H1 (cell line): Measurements from ENCODE around the gene WDR27. TPM values are rescaled to one million over a fixed set of nuclear protein-coding genes. Genes with fewer than 3 reads are reported as not detected.
A peak's percentile ranks its signal among the peaks of the same experiment; 100 is the strongest.

ENCODE experiments used
- CTCF ChIA-PET: fragments of 300-600 bp; sonication (Branson Sonifier 250); formaldehyde crosslinking; loops from one replicate; lab custom pipeline; 2021; ENCODE audit not compliant: partially characterized antibody; lab: Charles Lee
- POLR2A ChIA-PET: fragments of 300-600 bp; sonication (Branson Sonifier 250); formaldehyde crosslinking; loops from one replicate; lab custom pipeline; 2021; ENCODE audit warnings: inconsistent platforms; ENCODE audit not compliant: partially characterized antibody; lab: Charles Lee
- DNase-seq, 2 experiments: peaks; one replicate each; pipeline versions ENCODE4 v3.0.0 to v3.0.0-alpha.2; 2010 to 2022; ENCODE audit warnings: low spot score in 2 of 2, low read depth in 1 of 2, mixed read lengths in 1 of 2
- FAIRE-seq: peaks from 2 replicates; lab custom pipeline; 2011; peaks lifted over from hg19 to GRCh38; lab: Jason Lieb, UNC
- H2AFZ ChIP-seq: 2 replicates; pipeline ENCODE4 v1.8.1; 2012; ENCODE audit warnings: low read length, inconsistent platforms
- H2AK5ac ChIP-seq: 2 replicates; pipeline ENCODE4 v1.6.1; 2013; ENCODE audit warnings: low read depth, low read length
- H2BK120ac ChIP-seq: replicated peaks from 2 replicates; pipeline ENCODE3; 2013; ENCODE audit warnings: low read depth, low read length, inconsistent platforms
- H2BK12ac ChIP-seq: 2 replicates; pipeline ENCODE4 v1.6.1; 2013; ENCODE audit warnings: low read depth, low read length
- H2BK15ac ChIP-seq: 2 replicates; pipeline ENCODE4 v1.6.1; 2013; ENCODE audit warnings: low read length
- H2BK20ac ChIP-seq: 2 replicates; pipeline ENCODE4 v1.6.1; 2013; ENCODE audit warnings: low read length
- H2BK5ac ChIP-seq: 2 replicates; pipeline ENCODE4 v1.6.1; 2013; ENCODE audit warnings: low read depth, low read length
- H3K14ac ChIP-seq: 2 replicates; pipeline ENCODE4 v1.6.1; 2013; ENCODE audit warnings: inconsistent platforms; ENCODE audit not compliant: insufficient read length
- H3K18ac ChIP-seq: 2 replicates; pipeline ENCODE4 v1.6.1; 2013; ENCODE audit warnings: low read length; ENCODE audit errors: extremely low read depth
- H3K23ac ChIP-seq: 2 replicates; pipeline ENCODE4 v1.6.1; 2013; ENCODE audit warnings: inconsistent platforms; ENCODE audit not compliant: insufficient read length
- H3K23me2 ChIP-seq: 2 replicates; pipeline ENCODE4 v1.6.1; 2013; ENCODE audit warnings: low read depth, low read length
- H3K27ac ChIP-seq: 2 replicates; pipeline ENCODE4 v1.6.1; 2011; ENCODE audit warnings: low read depth, low read length, inconsistent platforms
- H3K27me3 ChIP-seq, 4 experiments: replicated peaks in 1 of 4; 1 replicate in 1 of 4; 2 replicates in 3 of 4; pipeline versions ENCODE4 v1.6.1 to v1.8.1; 2011 to 2013; ENCODE audit warnings: low read length in 3 of 4, mild to moderate bottlenecking in 3 of 4, inconsistent platforms in 2 of 4, mixed read lengths in 2 of 4, moderate library complexity in 1 of 4; ENCODE audit not compliant: control insufficient read depth in 3 of 4, insufficient read depth in 3 of 4; ENCODE audit errors: extremely low read depth in 1 of 4
- H3K36me3 ChIP-seq, 4 experiments: 2 replicates each; pipeline versions ENCODE4 v1.6.1 to v1.8.1; 2011 to 2013; ENCODE audit warnings: mild to moderate bottlenecking in 4 of 4, low read length in 3 of 4, moderate library complexity in 2 of 4, control low read depth in 1 of 4, inconsistent platforms in 1 of 4; ENCODE audit not compliant: insufficient read depth in 4 of 4, control insufficient read depth in 2 of 4
- H3K4ac ChIP-seq: replicated peaks from 2 replicates; pipeline ENCODE3; 2013; ENCODE audit warnings: low read length, low read depth, mixed read lengths, inconsistent platforms; ENCODE audit not compliant: insufficient read length
- H3K4me1 ChIP-seq, 4 experiments: replicated peaks in 1 of 4; 1 replicate in 1 of 4; 2 replicates in 3 of 4; pipeline versions ENCODE4 v1.6.1 to v1.8.1; 2011 to 2013; ENCODE audit warnings: low read length in 3 of 4, inconsistent platforms in 2 of 4, mixed read lengths in 1 of 4; ENCODE audit not compliant: insufficient read depth in 4 of 4, control insufficient read depth in 3 of 4
- H3K4me2 ChIP-seq, 2 experiments: 2 replicates each; pipeline versions ENCODE4 v1.6.1 to v1.8.1; 2011 to 2013; ENCODE audit warnings: low read depth in 2 of 2, low read length in 2 of 2, control low read depth in 1 of 2, inconsistent platforms in 1 of 2, mild to moderate bottlenecking in 1 of 2; ENCODE audit not compliant: insufficient read depth in 1 of 2
- H3K4me3 ChIP-seq, 4 experiments: fragments of 200-600, 300-600 bp in 1 of 4; sonication (generic), shearing (Covaris generic), sonication (Bioruptor Twin) in 1 of 4; 2 replicates each; pipeline versions ENCODE4 v1.5.1 to v1.8.1; 2011 to 2016; ENCODE audit warnings: low read length in 4 of 4, low read depth in 3 of 4, control low read depth in 2 of 4, inconsistent platforms in 2 of 4, mild to moderate bottlenecking in 2 of 4, mixed read lengths in 1 of 4, moderate library complexity in 1 of 4; ENCODE audit not compliant: insufficient read depth in 2 of 4; ENCODE audit errors: extremely low read depth in 1 of 4
- H3K56ac ChIP-seq: replicated peaks from 2 replicates; pipeline ENCODE3; 2013; ENCODE audit warnings: low read depth, mild to moderate bottlenecking, mixed read lengths, low read length, inconsistent platforms; ENCODE audit not compliant: insufficient read length
- H3K79me1 ChIP-seq: 2 replicates; pipeline ENCODE4 v1.6.1; 2013; ENCODE audit warnings: low read depth, low read length, control low read depth
- H3K79me2 ChIP-seq, 2 experiments: 2 replicates each; pipeline versions ENCODE4 v1.6.1 to v1.8.1; 2012 to 2013; ENCODE audit warnings: low read length in 2 of 2, mild to moderate bottlenecking in 2 of 2, inconsistent platforms in 1 of 2; ENCODE audit not compliant: insufficient read depth in 2 of 2, control insufficient read depth in 1 of 2
- H3K9ac ChIP-seq, 4 experiments: replicated peaks in 1 of 4; 1 replicate in 1 of 4; 2 replicates in 3 of 4; pipeline versions ENCODE4 v1.6.1 to v1.8.1; 2011 to 2013; ENCODE audit warnings: low read depth in 3 of 4, low read length in 3 of 4, control low read depth in 2 of 4, mild to moderate bottlenecking in 2 of 4, moderate library complexity in 2 of 4, inconsistent platforms in 1 of 4; ENCODE audit errors: extremely low read depth in 1 of 4
- H3K9me3 ChIP-seq, 2 experiments: 2 replicates each; pipeline versions ENCODE4 v1.6.1 to v1.8.1; 2012 to 2013; ENCODE audit warnings: mild to moderate bottlenecking in 2 of 2, moderate library complexity in 2 of 2, control low read depth in 1 of 2, inconsistent platforms in 1 of 2, low read depth in 1 of 2, low read length in 1 of 2, mixed read lengths in 1 of 2; ENCODE audit not compliant: insufficient read depth in 2 of 2
- H4K20me1 ChIP-seq, 2 experiments: replicated peaks in 1 of 2; 2 replicates each; pipeline versions ENCODE3 to v1.8.1; 2011 to 2013; ENCODE audit warnings: inconsistent platforms in 2 of 2, low read length in 2 of 2, mild to moderate bottlenecking in 1 of 2; ENCODE audit not compliant: insufficient read depth in 2 of 2, control insufficient read depth in 1 of 2
- H4K5ac ChIP-seq: 2 replicates; pipeline ENCODE4 v1.6.1; 2013; ENCODE audit warnings: low read length, low read depth, mixed read lengths, inconsistent platforms; ENCODE audit not compliant: insufficient read length
- H4K8ac ChIP-seq: 2 replicates; pipeline ENCODE4 v1.8.0; 2013; ENCODE audit warnings: mild to moderate bottlenecking, moderate library complexity, low read length, inconsistent platforms; ENCODE audit not compliant: insufficient read depth; ENCODE audit errors: extremely low read depth
- H4K91ac ChIP-seq: replicated peaks from 2 replicates; pipeline ENCODE3; 2013; ENCODE audit warnings: low read length, mixed read lengths, inconsistent platforms; ENCODE audit not compliant: insufficient read length
- GABPA ChIP-seq: IDR thresholded peaks from 2 replicates; pipeline ENCODE4 v1.6.1; 2011; ENCODE audit warnings: mild to moderate bottlenecking, low read length, moderate library complexity, borderline replicate concordance; ENCODE audit not compliant: insufficient read depth
- GTF2F1 ChIP-seq: IDR thresholded peaks from 2 replicates; pipeline ENCODE4 v1.6.1; 2012; ENCODE audit warnings: low read depth, low read length, improper control_type of control experiment, borderline replicate concordance
- KDM5A ChIP-seq: fragments of 200-600 bp; IDR thresholded peaks from 2 replicates; pipeline ENCODE4 v1.7.1; 2012; ENCODE audit warnings: mild to moderate bottlenecking, low read length, inconsistent platforms, mixed read lengths
- POLR2AphosphoS5 ChIP-seq: IDR thresholded peaks from 2 replicates; pipeline ENCODE4 v1.6.1; 2011; ENCODE audit warnings: low read depth, low read length
- RNF2 ChIP-seq: fragments of 200-900, 300-1000 bp; sonication (generic); IDR thresholded peaks from 2 replicates; pipeline ENCODE4 v1.7.1; 2016; ENCODE audit warnings: borderline replicate concordance, low read depth, mild to moderate bottlenecking, antibody characterized with exemption, low read length; ENCODE audit not compliant: poor library complexity, severe bottlenecking; ENCODE audit errors: missing control alignments
- SIN3A ChIP-seq, 2 experiments: IDR thresholded peaks in 1 of 2; conservative IDR thresholded peaks in 1 of 2; 2 replicates each; pipeline ENCODE4 v1.6.1; 2011 to 2012; ENCODE audit warnings: low read length in 2 of 2, improper control_type of control experiment in 1 of 2, low read depth in 1 of 2, mild to moderate bottlenecking in 1 of 2
- TAF1 ChIP-seq: IDR thresholded peaks from 2 replicates; pipeline ENCODE4 v1.6.1; 2011; ENCODE audit warnings: mild to moderate bottlenecking, low read depth, low read length
- TCF12 ChIP-seq: IDR thresholded peaks from 2 replicates; pipeline ENCODE4 v1.6.1; 2011; ENCODE audit warnings: low read depth, mild to moderate bottlenecking, low read length
- WGBS, 2 experiments: shearing (Covaris generic) in 1 of 2; methylation state at CpG; one replicate each; pipeline versions ENCODE4 v1.1.6 to v1.1.7; 2013 to 2015; ENCODE audit warnings: low lambda C conversion rate in 2 of 2, mixed read lengths in 2 of 2, inconsistent platforms in 1 of 2, low coverage in 1 of 2, missing lambda C conversion rate in 1 of 2; ENCODE audit not compliant: insufficient replicate concordance in 2 of 2, insufficient coverage in 1 of 2, insufficient read length in 1 of 2; ENCODE audit errors: extremely low coverage in 1 of 2, missing lambda C conversion rate in 1 of 2; 5-methylcytosine and 5-hydroxymethylcytosine counted together
- polyA plus RNA-seq, 7 experiments: library from polyadenylated mRNA; depleted of rRNA in 3 of 7; stranded (reverse) in 5 of 7; unstranded in 2 of 7; fragments of >200 nt in 5 of 7; fragments of 200-250 nt in 2 of 7; gene quantifications; 1 replicate in 5 of 7; 2 replicates in 1 of 7; 4 replicates in 1 of 7; pipeline versions ENCODE4 v1.2.1 to v1.2.3, GENCODE V29; 2011 to 2013; ENCODE audit warnings: missing spikeins in 2 of 7, mixed read lengths in 2 of 7
- total RNA-seq: library from RNA; stranded (reverse); fragmentation: NEBNext Ultra II Directional; extraction: Animal tissue kit (Norgen Biotek cat#: 25700); gene quantifications from 2 replicates; pipeline ENCODE4 v1.2.1, GENCODE V29; 2021
- TF ChIP-seq, protein P1 (sequence below): IDR thresholded peaks from 2 replicates; pipeline ENCODE4 v1.6.1; 2012; ENCODE audit warnings: inconsistent platforms

WDR27 gene
- total and polyA plus RNA-seq, 2 of the 8 experiments (the other 6 are each of a cell fraction or from before 2014, with no cell fraction given): 53.6 to 68.6 TPM

DNA sequence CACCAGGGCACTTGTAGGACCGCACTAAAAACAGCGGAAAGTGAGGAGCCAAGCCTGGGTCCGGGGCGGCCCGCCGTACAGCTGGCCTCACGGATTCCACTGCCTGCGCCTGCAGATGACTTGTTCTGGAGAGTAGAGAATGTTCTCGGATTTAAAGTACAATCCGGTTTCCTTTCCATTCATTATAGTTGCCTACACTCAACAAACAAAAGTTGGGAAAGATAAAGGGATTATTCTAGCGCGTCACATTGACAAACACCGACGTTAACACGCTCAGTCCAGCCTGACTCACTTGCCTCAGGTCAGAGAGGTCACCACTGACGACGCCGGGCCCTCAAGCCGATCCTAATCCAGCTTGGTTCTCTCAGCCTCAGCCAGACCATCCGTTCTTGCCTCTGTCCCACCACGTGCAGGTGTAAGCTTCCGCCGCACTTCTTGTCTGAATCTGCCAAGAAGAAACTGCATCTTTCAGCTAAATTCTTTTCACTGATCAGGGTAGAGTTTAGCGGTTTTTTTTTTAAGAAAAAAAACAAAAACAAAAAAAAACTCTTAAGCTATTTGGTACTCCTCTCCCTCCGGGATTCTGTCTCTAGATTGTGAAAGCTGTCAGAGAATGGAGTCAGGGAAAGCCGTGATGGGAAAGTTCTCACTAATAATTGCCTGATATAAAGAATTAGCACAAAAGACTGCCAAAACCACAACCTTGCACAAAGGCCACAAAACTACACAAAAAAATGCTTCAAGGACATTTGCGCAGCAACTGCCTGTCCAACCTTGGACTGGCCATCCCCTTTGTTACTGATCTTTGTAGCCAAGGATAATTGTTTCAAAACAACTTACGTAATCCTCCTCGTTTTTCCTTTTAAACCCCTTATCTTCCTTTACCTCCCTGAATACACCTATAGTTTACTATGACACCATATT, 23.6 kb upstream of the WDR27 start:
- Histone ChIP-seq H3K9me3 (no peaks in the 10 kb centered on the region), H3K4ac (peak overlapping the region; percentile 79), H4K5ac (no peak overlapping the region), H3K79me1 (peaks cover 3% of the 10 kb centered on the region; the same call in 1 of the 2 replicates), H3K4me1 (peaks cover 0 to 9% (median 4%) of the 10 kb centered on the region in 4 experiments; a peak in 5 of 7 replicates), H3K14ac (no peak overlapping the region), H2AFZ (peak overlapping the region; percentile 39; the same call in 1 of the 2 replicates), H4K8ac (peak overlapping the region; percentile 95; the same call in 1 of the 2 replicates), H3K56ac (peak overlapping the region; percentile 77), H3K4me3 (peak overlapping the region; percentile 68 to 87 (median 79)), H3K4me2 (peak overlapping the region; percentile 80 to 97), H3K18ac (peak overlapping the region; percentile 89), H3K79me2 (peaks cover 0 to 29% of the 10 kb centered on the region in 2 experiments; a peak in 2 of 4 replicates), H4K20me1 (peaks cover 1 to 10% of the 10 kb centered on the region in 2 experiments), H3K9ac (peak overlapping the region; percentile 80 to 96 (median 88)), H2AK5ac (peak overlapping the region; percentile 56; the same call in 1 of the 2 replicates), H3K23me2 (peaks cover 15% of the 10 kb centered on the region), H3K27ac (peak overlapping the region; percentile 93), H3K27me3 (peaks cover 0 to 2% (median under 1%) of the 10 kb centered on the region in 4 experiments; a peak in 1 of 7 replicates), H2BK20ac (0 out of 2 replicates have a peak overlapping the region, but pooled peaks have one; percentile 16), H2BK5ac (peak overlapping the region; percentile 83), H2BK12ac (peak overlapping the region; percentile 86; the same call in 1 of the 2 replicates), H2BK120ac (no peak overlapping the region), H4K91ac (peak overlapping the region; percentile 95), H3K36me3 (no peaks in the 10 kb centered on the region), H3K23ac (no peak overlapping the region), H2BK15ac (0 out of 2 replicates have a peak overlapping the region, but pooled peaks have one; percentile 14)
- ChIA-PET POLR2A (interaction anchor here (1.1 to 5.9 kb wide), 7 partner anchors 10 to 38 kb away, joined by 4 to 58 read pairs (median 6); partner anchors contain the start of genes C6orf120, DYNLT2, ERMARD and WDR27), CTCF (interaction anchor here (0.6 to 1.3 kb wide), 2 partner anchors 22 to 41 kb away, joined by 3 read pairs; no protein-coding TSS in a partner anchor)
- FAIRE-seq: no peak
- peak in 1 of 2 experiments; percentile 49 for DNase-seq
- WGBS, 2 experiments: 21 to 100% methylated on average over 1 to 28 of the region's 29 CpGs
- TF ChIP-seq KDM5A (no peak), RNF2 (no peak), TAF1 (peak; percentile 61), SIN3A (conservative IDR thresholded peaks at IDR 0.05 in 1 of 2, IDR thresholded peaks at IDR 0.05 in 1 of 2; ENCODE audit: low read depth in 1 of 2, low read length in 2 of 2) (peak in 1 of 2 experiments; percentile 69; a peak in 1 of 4 replicates), GABPA (no peak), POLR2AphosphoS5 (peak; percentile 75), TCF12 (no peak), GTF2F1 (0 out of 2 replicates have a peak, but pooled peaks have one; percentile 19)
- TF ChIP-seq, protein P1, sequence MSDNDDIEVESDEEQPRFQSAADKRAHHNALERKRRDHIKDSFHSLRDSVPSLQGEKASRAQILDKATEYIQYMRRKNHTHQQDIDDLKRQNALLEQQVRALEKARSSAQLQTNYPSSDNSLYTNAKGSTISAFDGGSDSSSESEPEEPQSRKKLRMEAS: peak; percentile 90
